Smooth muscle cell of trachea (primary cell): Measurements from ENCODE around the gene KRTAP19-3. TPM values are rescaled to one million over a fixed set of nuclear protein-coding genes. Genes with fewer than 3 reads are reported as not detected.

Source experiments
- total RNA-seq: library from RNA; depleted of rRNA; stranded (reverse); fragments of >200 nt; gene quantifications from 2 replicates; pipeline ENCODE4 v1.2.1, GENCODE V29; 2014

KRTAP19-3 gene
- total RNA-seq: not detected in 2 replicates

DNA sequence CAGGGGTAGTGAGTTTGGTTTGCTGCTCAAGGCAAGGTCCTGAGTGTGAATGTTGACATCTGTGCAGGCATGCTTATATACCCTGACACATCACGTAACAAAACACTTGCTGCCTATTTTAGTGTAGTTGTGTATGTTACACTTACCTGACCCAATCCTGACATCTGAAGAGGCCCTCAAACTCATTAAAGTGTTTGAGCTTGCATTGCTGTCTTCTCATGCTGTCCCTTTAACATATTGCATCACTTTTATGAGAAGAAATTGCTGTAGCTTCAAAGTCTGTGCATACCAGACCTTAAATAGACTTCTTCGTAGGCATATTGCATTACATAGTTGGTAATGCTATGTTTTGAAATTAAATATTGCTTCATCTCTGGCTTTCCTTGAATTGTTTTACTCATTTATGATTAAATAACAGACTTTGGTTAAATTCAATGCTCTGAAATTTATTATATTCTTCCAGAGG lies at the start of gene KRTAP19-3:
KRTAP19-3 (minus strand) TSS at position 51 of the 466 bp plus-strand sequence. CDS start 56 bp downstream, outside the sequence.

DNA sequence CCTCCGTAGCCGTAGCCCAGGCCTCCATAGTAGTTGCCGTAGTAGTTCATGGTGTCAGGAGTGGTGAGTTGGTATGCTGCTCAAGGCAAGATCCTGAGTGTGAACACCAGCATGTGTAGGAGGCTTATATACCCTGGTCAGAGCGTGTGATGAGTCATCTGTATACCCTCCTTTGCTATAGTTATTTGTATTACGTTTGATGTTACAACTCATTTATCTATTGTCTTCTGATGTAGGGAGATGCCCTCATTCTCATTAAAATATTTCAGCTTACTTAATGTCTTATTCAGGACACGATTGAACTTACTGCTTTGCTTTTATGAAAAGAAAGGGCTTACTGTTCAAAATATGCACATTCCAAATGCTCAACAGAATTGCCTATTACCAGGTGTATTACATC lies 10.2 kb upstream of the KRTAP19-3 start, which contains the start of gene KRTAP19-5:
KRTAP19-5 (minus strand) TSS at position 101 of the 400 bp plus-strand sequence; CDS start at position 50, 51 bp downstream.

DNA sequence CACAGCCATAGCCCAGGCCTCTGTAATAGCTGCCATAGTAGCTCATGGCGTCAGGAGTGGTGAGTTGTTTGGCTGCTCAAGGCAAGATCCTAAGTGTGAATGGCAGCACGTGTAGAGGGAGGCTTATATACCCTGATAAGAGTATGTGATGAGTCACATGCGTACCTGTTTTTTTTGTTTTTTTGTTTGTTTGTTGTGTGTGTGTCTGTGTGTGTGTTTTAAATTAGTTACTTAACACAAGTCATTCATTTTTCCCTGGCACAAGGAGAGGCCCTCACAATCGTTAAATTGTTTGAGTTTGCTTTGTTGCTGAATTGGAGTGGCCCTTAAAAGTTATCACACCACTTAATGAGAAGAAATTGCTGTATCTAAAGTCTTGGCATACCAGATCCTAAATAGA lies 5.3 kb upstream of the KRTAP19-3 start, which contains the start of gene KRTAP19-4:
KRTAP19-4 (minus strand) TSS at position 101 of the 400 bp plus-strand sequence; CDS start at position 46, 55 bp downstream.

DNA sequence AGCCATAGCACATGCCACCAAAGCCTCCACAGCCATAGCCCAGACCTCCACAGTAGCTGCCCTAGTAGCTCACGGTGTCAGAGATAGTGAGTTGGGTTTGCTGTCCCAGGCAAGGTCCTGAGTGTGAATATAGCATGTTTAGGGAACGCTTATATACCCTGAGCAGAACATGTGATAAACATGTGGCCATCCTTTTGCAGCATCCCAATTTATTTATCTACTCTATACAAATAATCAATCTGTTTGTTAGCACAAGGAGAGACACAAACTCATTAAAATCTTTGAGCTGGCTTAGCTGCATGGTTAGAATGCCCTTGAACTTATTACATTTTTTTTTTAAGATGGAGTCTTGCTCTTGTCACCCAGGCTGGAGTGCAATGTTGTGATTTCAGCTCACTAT lies 4.5 kb downstream of the KRTAP19-3 start, which contains the start of gene KRTAP19-2:
KRTAP19-2 (minus strand) TSS at position 101 of the 400 bp plus-strand sequence; CDS start at position 13, 88 bp downstream.

DNA sequence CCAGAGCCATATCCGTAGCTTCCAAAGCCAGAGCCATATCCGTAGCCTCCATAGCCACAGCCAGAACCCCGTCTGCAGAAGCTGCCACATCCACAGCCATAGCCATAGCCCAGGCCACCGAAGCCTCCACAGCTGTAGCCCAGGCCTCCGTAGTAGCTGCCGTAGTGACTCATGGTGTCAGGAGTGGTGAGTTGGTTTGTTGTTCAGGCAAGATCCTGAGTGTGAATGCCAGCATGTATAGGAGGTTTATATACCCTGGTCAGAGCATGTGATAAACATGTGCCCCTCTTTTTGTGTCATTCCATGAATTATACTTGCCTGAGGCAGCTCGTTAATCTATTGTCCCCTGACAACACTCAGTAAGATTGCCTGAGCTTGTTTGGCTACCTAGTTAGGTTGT lies 11.7 kb downstream of the KRTAP19-3 start, which contains the start of gene KRTAP19-1:
KRTAP19-1 (minus strand) TSS at position 223 of the 400 bp plus-strand sequence; CDS start at position 173, 50 bp downstream.

Other genes with a start within 250 kb of the KRTAP19-3 start
- gene KRTAP24-1, start 209.1 kb downstream of the KRTAP19-3 start, total RNA-seq: not detected in 2 replicates
- not detected in 2 replicates for gene KRTAP25-1, start 202.5 kb downstream of the KRTAP19-3 start, total RNA-seq
- not detected in 2 replicates for gene KRTAP26-1, start 171.7 kb downstream of the KRTAP19-3 start, total RNA-seq
- gene KRTAP27-1, start 154.3 kb downstream of the KRTAP19-3 start, total RNA-seq: not detected in 2 replicates
- gene KRTAP23-1, start 143.4 kb downstream of the KRTAP19-3 start, total RNA-seq: not detected in 2 replicates
- gene KRTAP13-2, start 119.7 kb downstream of the KRTAP19-3 start, total RNA-seq: not detected in 2 replicates
- gene KRTAP13-1, start 96.0 kb downstream of the KRTAP19-3 start, total RNA-seq: not detected in 2 replicates
- gene KRTAP13-3, start 66.1 kb downstream of the KRTAP19-3 start, total RNA-seq: not detected in 2 replicates
- not detected in 2 replicates for gene KRTAP13-4, start 61.8 kb downstream of the KRTAP19-3 start, total RNA-seq
- not detected in 2 replicates for gene KRTAP15-1, start 51.7 kb downstream of the KRTAP19-3 start, total RNA-seq
- not detected in 2 replicates for gene KRTAP19-1, start 11.6 kb downstream of the KRTAP19-3 start, total RNA-seq
- not detected in 2 replicates for gene KRTAP19-2, start 4.6 kb downstream of the KRTAP19-3 start, total RNA-seq
- gene KRTAP19-4, start 5.2 kb upstream of the KRTAP19-3 start, total RNA-seq: not detected in 2 replicates
- gene KRTAP19-5, start 10.1 kb upstream of the KRTAP19-3 start, total RNA-seq: not detected in 2 replicates
- not detected in 2 replicates for gene KRTAP19-6, start 49.9 kb upstream of the KRTAP19-3 start, total RNA-seq
- gene KRTAP19-7, start 69.3 kb upstream of the KRTAP19-3 start, total RNA-seq: not detected in 2 replicates
- gene KRTAP22-2, start 98.4 kb upstream of the KRTAP19-3 start, total RNA-seq: not detected in 2 replicates
- gene KRTAP6-3, start 100.4 kb upstream of the KRTAP19-3 start, total RNA-seq: not detected in 2 replicates
- gene KRTAP6-2, start 106.9 kb upstream of the KRTAP19-3 start, total RNA-seq: not detected in 2 replicates
- gene KRTAP22-1, start 109.1 kb upstream of the KRTAP19-3 start, total RNA-seq: not detected in 2 replicates
- not detected in 2 replicates for gene KRTAP6-1, start 121.9 kb upstream of the KRTAP19-3 start, total RNA-seq
- gene KRTAP20-1, start 124.4 kb upstream of the KRTAP19-3 start, total RNA-seq: not detected in 2 replicates
- not detected in 2 replicates for gene KRTAP20-4, start 128.6 kb upstream of the KRTAP19-3 start, total RNA-seq
- gene KRTAP20-2, start 143.2 kb upstream of the KRTAP19-3 start, total RNA-seq: not detected in 2 replicates
- not detected in 2 replicates for gene KRTAP20-3, start 150.9 kb upstream of the KRTAP19-3 start, total RNA-seq
- gene KRTAP21-3, start 226.8 kb upstream of the KRTAP19-3 start, total RNA-seq: not detected in 2 replicates